Activated CD8-positive, alpha-beta memory T cell treated with anti-CD3 and anti-CD28 coated beads for 24 hours (primary cell): ENCODE measurements around the gene ZIC4.

Experiments
- DNase-seq: peaks from one replicate; pipeline ENCODE4 v3.0.0-alpha.2; 2020

ZIC4 gene

DNA sequence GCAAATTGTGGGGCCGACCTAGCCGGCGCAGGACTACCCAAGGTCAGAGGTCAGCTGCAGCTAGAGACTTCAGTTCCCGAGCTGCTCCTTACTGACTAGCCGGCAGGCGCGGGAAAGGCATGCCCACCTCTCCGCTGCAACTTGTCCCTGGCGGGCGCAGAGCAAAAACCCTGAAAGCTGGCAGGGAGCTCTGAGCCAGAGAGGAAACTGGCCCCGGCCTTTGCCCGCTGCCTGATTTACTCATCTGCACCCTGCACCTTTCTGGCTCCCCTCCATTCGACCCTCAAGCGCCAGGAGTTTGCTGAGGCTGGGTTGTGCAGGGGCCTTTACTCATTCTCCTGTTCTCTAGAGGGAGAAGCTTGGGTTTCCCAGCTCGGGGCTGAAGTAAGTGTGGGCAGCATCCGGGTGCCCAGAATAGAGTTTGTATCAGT lies 1.5 kb downstream of the ZIC4 start:
- peak; percentile 35 for DNase-seq

- DNase-seq: no peak
These were observed 2.1 kb downstream of the ZIC4 start for GRCh38 chr3:147404000-147404799.

DNA sequence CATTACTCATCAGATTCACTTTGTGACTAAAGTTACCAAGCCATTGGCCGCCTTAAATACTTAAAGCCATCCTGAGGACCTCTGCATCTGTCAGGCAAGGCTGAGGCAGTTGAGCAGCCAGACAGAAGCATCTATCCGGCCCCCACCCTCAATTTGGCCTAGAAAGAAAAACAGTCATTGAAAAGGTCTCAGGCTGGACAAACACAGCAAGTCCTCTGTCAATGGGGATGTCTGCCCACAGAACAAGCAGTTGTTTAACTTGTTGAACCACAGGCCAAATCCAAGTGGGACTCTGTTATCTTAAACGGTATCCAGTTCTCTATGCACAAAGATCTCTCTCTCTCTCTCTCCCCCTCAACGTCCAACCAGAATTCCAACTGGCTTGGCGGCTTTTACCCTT lies 2.8 kb downstream of the ZIC4 start:
- no peak for DNase-seq

DNA sequence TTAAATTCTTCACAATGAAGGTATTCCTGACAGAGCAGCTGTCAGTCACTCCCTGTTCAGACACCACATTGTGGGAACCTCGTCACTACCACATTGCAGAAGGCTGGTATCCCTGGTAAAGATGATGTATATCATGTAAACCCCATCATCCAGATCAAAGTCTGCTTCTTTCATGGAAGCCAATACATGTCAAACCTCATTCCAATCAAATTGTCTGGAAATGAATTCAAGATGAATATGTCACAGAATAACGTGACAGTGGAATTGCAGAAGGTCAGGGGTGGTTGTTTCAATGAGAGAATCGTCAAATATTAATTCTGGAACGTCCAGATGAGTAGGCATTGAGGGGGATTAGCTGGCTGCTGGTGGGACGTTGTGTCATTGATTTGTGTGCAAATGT lies 4.2 kb downstream of the ZIC4 start:
- DNase-seq: no peak

- no peak for DNase-seq
These were observed 4.9 kb downstream of the ZIC4 start for GRCh38 chr3:147401421-147401820.

GRCh38 chr3:147400999-147401398 lies 5.3 kb downstream of the ZIC4 start:
- no peak for DNase-seq

DNA sequence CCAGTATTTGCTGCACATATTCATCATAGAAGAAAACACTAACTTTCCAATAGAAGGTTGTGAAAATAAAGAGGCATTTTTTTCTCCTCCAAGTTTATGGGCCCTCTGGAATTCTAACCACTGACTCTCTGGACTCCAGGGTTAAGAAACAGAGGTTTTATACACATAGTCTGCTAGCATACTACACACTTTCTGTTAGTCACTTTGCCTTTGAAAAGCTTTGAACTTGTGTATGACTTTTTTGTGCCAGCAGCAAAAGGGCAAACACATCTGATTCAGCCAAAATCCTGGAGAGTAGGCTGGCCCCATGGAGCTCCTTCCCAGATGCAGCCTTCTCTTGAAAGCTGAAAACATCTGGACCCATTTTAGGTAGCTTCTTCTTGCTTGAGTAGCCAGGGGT lies 6.2 kb downstream of the ZIC4 start:
- no peak for DNase-seq

DNA sequence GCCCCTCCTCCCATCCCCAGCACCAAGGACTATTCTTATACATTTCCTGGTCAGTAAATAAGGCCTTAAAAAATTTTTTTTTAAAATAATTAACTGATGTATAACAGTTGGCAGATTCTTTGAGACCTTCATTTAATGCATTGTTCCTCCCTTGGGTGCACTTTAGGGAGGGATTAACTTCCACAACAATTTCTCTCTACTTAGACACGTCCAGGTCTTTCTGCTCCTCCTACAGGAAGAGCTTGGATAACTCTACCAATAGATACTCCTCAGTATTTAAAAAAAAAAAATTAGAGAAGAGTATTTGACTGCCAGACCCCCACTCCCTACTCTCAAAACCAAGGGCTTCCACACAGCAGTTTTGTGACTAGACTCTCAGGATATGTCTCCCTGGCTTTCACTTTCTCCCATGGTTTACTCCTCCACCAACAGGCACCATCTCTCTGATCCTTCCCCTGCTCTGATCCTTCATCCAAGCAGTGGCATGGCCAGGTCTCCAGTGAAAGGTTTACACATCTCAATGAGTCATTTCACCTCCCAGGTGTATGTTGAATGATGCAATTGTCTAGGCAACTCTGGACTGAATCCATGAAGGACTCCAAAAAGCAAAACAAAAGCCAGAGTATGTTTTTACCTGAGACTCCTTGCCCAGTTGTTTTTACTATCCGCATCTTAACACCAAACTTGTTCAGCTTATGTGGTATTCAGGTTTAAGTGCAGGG lies 7.4 kb downstream of the ZIC4 start:
- no peak for DNase-seq

DNA sequence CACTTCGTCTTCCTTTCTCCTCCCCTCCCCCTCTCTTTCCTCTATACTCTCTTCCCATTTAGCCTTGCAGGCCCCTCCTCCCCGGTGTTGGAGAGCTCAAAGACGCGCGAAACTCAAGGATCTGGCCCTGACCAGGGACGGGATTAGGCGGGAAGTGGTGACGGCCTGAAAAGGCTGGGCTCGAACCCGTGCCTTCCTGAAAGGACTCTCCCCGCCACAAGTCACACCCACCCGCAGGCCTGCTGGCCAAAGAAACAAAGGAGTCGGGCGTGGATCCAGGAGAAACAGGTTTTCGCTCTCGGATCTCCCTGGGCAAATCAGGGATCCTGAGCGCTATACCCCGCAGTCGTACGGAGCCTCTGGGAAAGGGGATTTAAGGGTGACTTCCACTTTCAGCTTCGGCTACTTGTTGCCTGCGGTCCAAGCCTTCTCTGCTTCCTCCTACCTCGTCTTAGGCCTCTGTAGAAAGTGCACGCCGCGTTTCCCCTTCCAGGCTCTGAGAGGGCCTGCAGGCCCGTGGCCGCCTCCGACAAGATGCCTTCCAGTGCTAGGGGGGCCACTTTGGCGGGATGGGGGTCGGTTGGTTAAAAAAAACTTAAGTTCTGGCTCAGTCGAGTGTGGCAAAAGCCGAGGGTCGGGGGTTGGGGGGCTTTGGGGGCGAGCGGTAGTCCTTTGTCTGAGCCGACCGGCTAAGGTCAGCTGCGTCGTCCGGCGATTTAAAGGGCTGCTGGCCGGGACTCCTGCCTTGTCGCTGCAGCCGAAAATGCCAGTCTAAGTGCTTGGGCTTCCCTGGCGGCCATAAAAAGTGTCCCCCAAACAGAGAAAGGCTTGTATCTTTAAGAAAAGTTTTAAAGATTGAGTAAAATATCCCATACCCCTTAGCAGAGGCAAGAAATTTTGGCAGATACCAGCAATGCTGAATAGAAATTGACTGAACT lies 8.2 kb downstream of the ZIC4 start:
- peak; percentile 42 for DNase-seq

GRCh38 chr3:147397155-147397874 lies 9.0 kb downstream of the ZIC4 start:
- peak; percentile 28 for DNase-seq

- DNase-seq: peak; percentile 40
These were observed 9.7 kb downstream of the ZIC4 start for GRCh38 chr3:147396712-147397046.

- DNase-seq: peak; percentile 26
These were observed 10.2 kb downstream of the ZIC4 start for GRCh38 chr3:147395899-147396711.

DNA sequence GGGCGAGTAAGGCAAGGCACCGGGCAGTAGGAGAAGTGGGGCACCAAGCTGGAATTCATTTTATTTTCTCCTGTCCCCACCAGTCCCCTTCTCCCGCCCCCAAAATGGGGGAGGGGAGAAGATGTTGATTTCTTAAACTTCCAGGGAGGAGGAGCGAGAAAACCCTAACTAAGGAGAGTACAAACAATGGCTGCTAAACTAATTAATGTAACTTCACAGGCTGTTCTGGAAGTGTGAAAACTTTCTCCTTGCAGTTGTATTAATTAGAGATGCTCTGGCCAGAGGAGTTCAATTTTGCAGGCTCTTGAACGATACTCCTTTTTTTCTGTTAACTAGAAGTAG lies 11.5 kb downstream of the ZIC4 start:
- no peak for DNase-seq

DNA sequence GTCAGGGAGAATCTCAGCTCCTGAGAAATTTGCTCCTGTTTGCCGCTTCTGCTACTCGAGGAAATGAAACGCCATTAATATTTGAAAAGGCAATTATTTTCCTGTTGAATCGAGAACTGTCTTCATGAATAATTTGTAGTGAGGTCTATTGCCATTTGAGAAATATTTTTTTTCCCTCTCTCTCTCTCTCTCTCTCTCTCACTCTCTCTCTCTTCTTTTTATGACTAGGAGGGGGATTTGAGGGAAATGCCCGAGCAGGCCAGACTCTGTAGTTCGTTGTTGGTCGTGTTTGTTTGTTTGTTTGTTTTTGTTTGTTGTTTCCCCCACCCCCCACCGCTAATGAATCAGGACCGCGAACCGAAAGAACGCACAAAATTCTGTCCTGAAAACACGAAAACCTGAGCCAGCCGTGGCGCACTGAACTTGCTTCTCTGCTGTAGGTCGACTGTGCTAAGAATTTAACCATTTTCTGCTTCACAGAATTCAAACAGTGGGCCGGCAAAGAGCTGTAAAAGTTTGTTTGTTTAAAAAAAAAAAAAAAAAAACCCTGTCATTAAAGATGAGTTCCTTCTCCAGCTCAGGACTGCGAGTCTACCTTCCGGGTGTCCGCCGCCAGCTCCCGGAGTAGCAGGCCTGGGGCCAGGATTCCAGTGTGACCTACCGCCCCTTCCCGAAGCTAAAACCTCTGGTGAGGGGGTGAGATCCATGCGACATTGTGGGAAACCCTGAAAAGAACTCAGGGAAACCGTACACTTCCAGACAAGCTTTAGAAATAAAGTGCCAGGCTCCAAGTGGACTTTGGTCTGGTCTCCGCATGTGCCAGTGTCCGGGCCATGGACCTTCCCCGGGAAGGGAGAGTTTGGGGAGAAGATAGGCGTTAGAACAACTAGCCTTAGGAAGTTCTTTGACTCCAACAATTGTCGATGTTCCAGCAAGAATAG lies 12.1 kb downstream of the ZIC4 start:
- DNase-seq: peak; percentile 24

- peak; percentile 47 for DNase-seq
These were observed 12.9 kb downstream of the ZIC4 start for GRCh38 chr3:147393261-147393942.

DNA sequence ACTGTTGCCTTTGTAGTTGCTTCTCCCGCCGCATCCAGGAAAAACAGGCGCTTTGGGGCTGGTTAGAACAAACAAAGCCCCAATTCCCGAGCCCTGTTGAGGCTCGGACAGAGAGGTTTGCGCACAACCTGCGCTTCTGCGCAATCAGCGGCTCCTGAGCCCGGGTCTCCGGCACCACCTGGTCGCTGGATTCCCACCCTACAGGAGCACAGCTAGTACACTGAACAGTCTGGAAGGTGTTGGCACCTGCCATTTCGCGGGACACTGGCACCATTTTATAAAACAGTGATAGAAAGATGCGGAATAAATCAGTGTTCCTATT lies 13.8 kb downstream of the ZIC4 start:
- peak; percentile 44 for DNase-seq

DNA sequence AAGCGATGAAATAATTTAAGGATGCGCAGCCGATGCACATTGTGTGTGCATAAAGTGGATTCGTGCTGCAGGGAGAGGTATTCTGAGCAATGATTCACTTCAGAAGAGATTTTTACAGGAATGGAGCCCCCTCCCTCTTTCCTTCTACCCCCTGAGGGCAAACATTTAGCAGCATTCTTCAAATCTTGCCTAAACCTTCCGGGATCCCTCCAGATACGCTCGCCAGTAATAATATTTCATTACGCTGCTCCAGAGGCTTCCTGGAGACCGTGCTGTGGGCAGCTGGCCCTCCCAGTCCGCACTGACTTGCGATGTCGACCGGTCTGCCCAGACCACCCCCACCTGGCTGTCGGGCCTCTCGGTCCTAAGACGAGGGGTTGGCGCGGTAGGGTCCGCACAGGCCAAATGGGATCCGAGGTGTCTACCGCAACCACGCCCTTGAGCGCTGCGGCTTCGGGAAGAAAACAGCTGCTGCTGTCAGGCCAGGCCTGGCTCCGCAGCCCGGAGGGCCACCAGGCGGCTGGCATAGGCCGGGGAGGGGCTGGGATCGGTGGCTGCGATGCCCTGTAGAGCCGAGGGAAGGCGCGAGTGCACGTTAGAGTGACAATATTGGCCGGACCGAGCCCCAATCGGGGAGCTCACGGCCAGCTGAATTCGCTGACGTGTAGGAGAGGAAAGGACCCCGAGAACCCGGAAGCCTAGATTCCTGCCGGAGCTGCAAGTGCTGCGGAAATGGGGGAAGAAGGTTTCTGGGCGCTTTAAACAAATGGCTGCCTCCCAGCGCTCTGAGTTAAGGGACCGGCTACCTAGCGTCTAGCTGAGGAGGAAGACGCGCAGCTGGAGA lies 14.3 kb downstream of the ZIC4 start:
- no peak for DNase-seq

DNA sequence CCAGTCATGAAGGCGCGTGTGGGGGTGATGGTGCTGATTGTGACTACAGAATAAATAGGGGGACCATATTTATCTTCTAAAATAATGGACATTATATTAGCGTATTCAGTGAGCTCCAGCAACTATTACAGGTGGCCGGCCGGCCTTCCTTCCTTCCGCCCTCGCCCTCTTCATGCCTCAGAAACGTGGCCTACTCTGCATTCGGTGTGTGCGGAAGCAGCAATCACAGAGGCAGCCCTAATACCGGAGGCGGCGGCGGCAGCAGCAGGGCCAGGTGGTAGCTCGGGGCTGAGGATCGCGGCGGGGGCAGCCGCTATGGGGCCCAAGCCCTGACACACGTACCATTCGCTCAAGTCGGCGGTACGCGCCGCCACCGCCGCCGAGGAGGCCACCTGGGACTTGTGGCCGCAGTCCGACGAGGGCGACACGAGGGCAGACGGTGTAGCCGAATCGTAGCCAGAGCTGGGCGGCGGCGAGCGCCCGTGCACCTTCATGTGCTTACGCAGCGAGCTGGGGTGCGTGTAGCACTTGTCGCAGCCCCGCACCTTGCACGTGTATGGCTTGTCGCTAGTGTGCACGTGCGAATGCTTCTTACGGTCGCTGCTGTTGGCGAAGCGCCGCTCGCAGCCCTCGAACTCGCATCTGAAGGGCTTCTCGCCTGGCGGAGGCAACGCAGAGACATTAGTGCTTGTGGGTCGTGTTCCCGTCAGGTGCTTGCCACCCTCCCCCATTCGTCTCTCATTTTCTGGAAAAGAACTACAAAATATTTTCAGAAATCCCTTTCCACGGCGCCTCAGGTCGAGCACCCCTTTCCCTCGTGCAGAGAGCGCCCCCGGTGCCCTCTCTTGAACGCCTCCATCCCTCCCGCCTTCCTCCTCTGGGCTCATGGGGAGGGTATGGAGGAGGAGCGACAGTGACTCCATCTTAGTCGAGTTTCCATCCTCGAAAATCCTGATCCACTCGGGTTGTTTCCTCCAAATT lies 15.5 kb downstream of the ZIC4 start:
- peak; percentile 35 for DNase-seq
